HepG2 (cell line): ENCODE results near the gene C16orf54. TPM values are rescaled to one million over a fixed set of nuclear protein-coding genes. Genes with fewer than 3 reads are reported as not detected.

Experiments
- ADNP ChIP-seq: sonication (generic); formaldehyde crosslinking; IDR thresholded peaks from 2 replicates; pipeline ENCODE4 v1.4.0; 2020; ENCODE audit warnings: missing genetic modification reagents
- CHD4 ChIP-seq: fragments of 200-600 bp; sonication (generic); IDR thresholded peaks from 2 replicates; pipeline ENCODE4 v1.7.0; 2017; ENCODE audit warnings: mild to moderate bottlenecking, low read length, borderline replicate concordance
- DR1 ChIP-seq: sonication (generic); formaldehyde crosslinking; IDR thresholded peaks from 2 replicates; pipeline ENCODE4 v1.8.0; 2021; ENCODE audit warnings: mild to moderate bottlenecking, missing genetic modification reagents, inconsistent platforms
- EP300 ChIP-seq, 3 experiments: sonication (generic) in 1 of 3; formaldehyde crosslinking in 1 of 3; IDR thresholded peaks; 2 replicates each; pipeline versions ENCODE4 v1.5.1 to v1.6.1; 2011 to 2020; ENCODE audit warnings: low read depth in 2 of 3, low read length in 2 of 3, borderline replicate concordance in 1 of 3, improper control_type of control experiment in 1 of 3, mild to moderate bottlenecking in 1 of 3, missing genetic modification reagents in 1 of 3, moderate library complexity in 1 of 3
- GLI4 ChIP-seq: sonication (generic); formaldehyde crosslinking; IDR thresholded peaks from 2 replicates; pipeline ENCODE4 v1.5.1; 2020; ENCODE audit warnings: missing genetic modification reagents, mild to moderate bottlenecking, moderate library complexity, borderline replicate concordance
- IRF2 ChIP-seq: IDR thresholded peaks from 2 replicates; pipeline ENCODE4 v1.6.1; 2018; ENCODE audit warnings: missing genetic modification reagents, missing compliant biosample characterization
- JARID2 ChIP-seq: sonication (generic); formaldehyde crosslinking; IDR thresholded peaks from 2 replicates; pipeline ENCODE4 v1.8.1; 2023; ENCODE audit warnings: missing genetic modification reagents, inconsistent platforms; ENCODE audit not compliant: insufficient replicate concordance
- KMT2B ChIP-seq: IDR thresholded peaks from 2 replicates; pipeline ENCODE4 v1.6.1; 2016; ENCODE audit warnings: missing genetic modification reagents, missing compliant biosample characterization
- PHF20 ChIP-seq: sonication (generic); formaldehyde crosslinking; IDR thresholded peaks from 2 replicates; pipeline ENCODE4 v1.5.0; 2020; ENCODE audit warnings: mild to moderate bottlenecking, missing genetic modification reagents
- PRDM15 ChIP-seq: sonication (generic); formaldehyde crosslinking; IDR thresholded peaks from 2 replicates; pipeline ENCODE4 v1.4.0; 2020; ENCODE audit warnings: missing genetic modification reagents
- REPIN1 ChIP-seq: sonication (generic); formaldehyde crosslinking; IDR thresholded peaks from 2 replicates; pipeline ENCODE4 v1.8.0; 2022; ENCODE audit warnings: missing genetic modification reagents, low read depth, mild to moderate bottlenecking, borderline replicate concordance
- ZNF207 ChIP-seq: fragments of 450-650 bp; IDR thresholded peaks from 2 replicates; pipeline ENCODE4 v1.6.1; 2016; ENCODE audit warnings: antibody characterized with exemption, borderline replicate concordance
- ZNF280D ChIP-seq: sonication (generic); formaldehyde crosslinking; IDR thresholded peaks from 2 replicates; pipeline ENCODE4 v1.5.1; 2020; ENCODE audit warnings: mild to moderate bottlenecking, missing genetic modification reagents
- ZNF432 ChIP-seq: sonication (generic); formaldehyde crosslinking; IDR thresholded peaks from 2 replicates; pipeline ENCODE4 v1.5.0; 2020; ENCODE audit warnings: missing genetic modification reagents, mild to moderate bottlenecking, borderline replicate concordance
- polyA plus RNA-seq, 8 experiments: library from polyadenylated mRNA; depleted of rRNA in 3 of 8; stranded (reverse) in 7 of 8; unstranded in 1 of 8; fragments of >200 nt; fragmentation: Illumina TruSeq in 4 of 8; extraction: Trizol in 4 of 8; gene quantifications; 2 replicates each; pipeline versions ENCODE4 v1.2.1 to v1.2.3, GENCODE V29; 2011 to 2016; ENCODE audit warnings: low read depth in 4 of 8, missing spikeins in 1 of 8, mixed read lengths in 1 of 8; ENCODE audit not compliant: insufficient read depth in 1 of 8
- total RNA-seq, 5 experiments: library from RNA; depleted of rRNA; stranded (reverse); fragments of >200 nt; fragmentation: Illumina TruSeq; extraction: Trizol; gene quantifications; 2 replicates each; pipeline ENCODE4 v1.2.3, GENCODE V29; 2016; ENCODE audit warnings: low read depth in 1 of 5
- TF ChIP-seq, protein P1 (sequence below): sonication (generic); formaldehyde crosslinking; IDR thresholded peaks from 2 replicates; pipeline ENCODE4 v1.5.1; 2020; ENCODE audit warnings: mild to moderate bottlenecking, missing genetic modification reagents, borderline replicate concordance

Gene C16orf54
- total and polyA plus RNA-seq, 2 of the 13 experiments (the other 11 are each of a cell fraction or from before 2014, with no cell fraction given), result not detected

DNA sequence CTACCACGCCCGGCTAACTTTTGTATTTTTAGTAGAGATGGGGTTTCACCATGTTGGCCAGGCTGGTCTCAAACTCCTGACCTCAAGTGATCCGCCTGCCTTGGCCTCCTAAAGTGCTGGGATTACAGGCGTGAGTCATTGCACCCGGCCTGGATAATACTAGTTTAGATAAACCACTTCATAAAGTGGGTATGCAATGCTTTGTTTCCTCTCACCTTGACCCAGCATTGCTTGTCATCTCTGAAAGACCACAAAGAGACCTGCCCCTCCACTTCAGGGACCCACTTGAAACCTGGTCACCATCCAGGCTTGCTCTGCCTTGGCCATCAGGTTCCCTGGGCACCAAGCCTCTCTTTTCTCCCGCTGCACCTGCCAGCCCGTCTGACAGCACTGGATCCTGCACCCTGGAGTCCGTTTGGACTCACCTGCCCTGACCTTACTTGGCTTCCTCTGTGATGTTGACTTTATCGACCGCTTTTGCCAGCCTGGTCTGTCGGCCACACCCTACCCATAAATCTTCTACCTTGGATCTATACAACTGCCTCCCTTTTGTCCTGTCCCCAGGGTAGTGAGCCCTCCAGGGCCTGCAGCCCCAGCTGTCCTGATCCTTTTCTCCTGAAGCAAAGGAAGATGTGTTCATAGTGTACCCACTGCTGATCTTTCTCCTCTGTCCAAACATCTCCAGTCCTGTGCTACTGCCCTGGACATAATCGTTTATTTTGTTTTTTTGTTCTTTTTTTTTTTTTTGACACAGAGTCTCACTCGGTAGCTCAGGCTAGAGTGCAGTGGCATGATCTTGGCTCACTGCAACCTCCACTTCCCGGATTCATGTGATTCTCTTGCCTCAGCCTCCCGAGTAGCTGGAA lies 19.6 kb upstream of the C16orf54 start (continued):
- TF ChIP-seq ZNF280D (CRISPR knock-in tag) (peak; percentile 97), ZNF432 (no peak; the same call in 1 of the 2 replicates), REPIN1 (CRISPR knock-in tag) (peak; percentile 92), GLI4 (CRISPR knock-in tag) (no peak), CHD4 (no peak), KMT2B (CRISPR knock-in tag) (peak; percentile 50; the same call in 1 of the 2 replicates), IRF2 (CRISPR knock-in tag) (peak; percentile 92), EP300 (IDR thresholded peaks at IDR 0.05; ENCODE audit: low read depth in 2 of 2, low read length in 2 of 2) (peak; percentile 77 to 93; a peak in 3 of 4 replicates), EP300 (CRISPR knock-in tag; IDR thresholded peaks at IDR 0.05; ENCODE audit: borderline replicate concordance) (peak; percentile 91), DR1 (CRISPR knock-in tag) (no peak; the same call in 1 of the 2 replicates), ADNP (CRISPR knock-in tag) (peak; percentile 84), ZNF207 (no peak), JARID2 (peak; percentile 53), PHF20 (peak; percentile 43; the same call in 1 of the 2 replicates), PRDM15 (peak; percentile 81; the same call in 1 of the 2 replicates)
- TF ChIP-seq, protein P1, sequence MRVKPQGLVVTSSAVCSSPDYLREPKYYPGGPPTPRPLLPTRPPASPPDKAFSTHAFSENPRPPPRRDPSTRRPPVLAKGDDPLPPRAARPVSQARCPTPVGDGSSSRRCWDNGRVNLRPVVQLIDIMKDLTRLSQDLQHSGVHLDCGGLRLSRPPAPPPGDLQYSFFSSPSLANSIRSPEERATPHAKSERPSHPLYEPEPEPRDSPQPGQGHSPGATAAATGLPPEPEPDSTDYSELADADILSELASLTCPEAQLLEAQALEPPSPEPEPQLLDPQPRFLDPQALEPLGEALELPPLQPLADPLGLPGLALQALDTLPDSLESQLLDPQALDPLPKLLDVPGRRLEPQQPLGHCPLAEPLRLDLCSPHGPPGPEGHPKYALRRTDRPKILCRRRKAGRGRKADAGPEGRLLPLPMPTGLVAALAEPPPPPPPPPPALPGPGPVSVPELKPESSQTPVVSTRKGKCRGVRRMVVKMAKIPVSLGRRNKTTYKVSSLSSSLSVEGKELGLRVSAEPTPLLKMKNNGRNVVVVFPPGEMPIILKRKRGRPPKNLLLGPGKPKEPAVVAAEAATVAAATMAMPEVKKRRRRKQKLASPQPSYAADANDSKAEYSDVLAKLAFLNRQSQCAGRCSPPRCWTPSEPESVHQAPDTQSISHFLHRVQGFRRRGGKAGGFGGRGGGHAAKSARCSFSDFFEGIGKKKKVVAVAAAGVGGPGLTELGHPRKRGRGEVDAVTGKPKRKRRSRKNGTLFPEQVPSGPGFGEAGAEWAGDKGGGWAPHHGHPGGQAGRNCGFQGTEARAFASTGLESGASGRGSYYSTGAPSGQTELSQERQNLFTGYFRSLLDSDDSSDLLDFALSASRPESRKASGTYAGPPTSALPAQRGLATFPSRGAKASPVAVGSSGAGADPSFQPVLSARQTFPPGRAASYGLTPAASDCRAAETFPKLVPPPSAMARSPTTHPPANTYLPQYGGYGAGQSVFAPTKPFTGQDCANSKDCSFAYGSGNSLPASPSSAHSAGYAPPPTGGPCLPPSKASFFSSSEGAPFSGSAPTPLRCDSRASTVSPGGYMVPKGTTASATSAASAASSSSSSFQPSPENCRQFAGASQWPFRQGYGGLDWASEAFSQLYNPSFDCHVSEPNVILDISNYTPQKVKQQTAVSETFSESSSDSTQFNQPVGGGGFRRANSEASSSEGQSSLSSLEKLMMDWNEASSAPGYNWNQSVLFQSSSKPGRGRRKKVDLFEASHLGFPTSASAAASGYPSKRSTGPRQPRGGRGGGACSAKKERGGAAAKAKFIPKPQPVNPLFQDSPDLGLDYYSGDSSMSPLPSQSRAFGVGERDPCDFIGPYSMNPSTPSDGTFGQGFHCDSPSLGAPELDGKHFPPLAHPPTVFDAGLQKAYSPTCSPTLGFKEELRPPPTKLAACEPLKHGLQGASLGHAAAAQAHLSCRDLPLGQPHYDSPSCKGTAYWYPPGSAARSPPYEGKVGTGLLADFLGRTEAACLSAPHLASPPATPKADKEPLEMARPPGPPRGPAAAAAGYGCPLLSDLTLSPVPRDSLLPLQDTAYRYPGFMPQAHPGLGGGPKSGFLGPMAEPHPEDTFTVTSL, result peak; percentile 97
